GM12891 (cell line): Measurements from ENCODE around the gene KCNQ1OT1.

Source experiments
- PAX5 ChIP-seq: IDR thresholded peaks from 2 replicates; pipeline ENCODE4 v1.6.1; 2011; ENCODE audit warnings: low read length, moderate library complexity, mild to moderate bottlenecking; ENCODE audit not compliant: insufficient read depth, severe bottlenecking
- POLR2A ChIP-seq: IDR thresholded peaks from 2 replicates; pipeline ENCODE4 v1.6.1; 2011; ENCODE audit warnings: low read depth, low read length, control low read depth
- POLR2AphosphoS5 ChIP-seq: IDR thresholded peaks from 2 replicates; pipeline ENCODE4 v1.6.1; 2011; ENCODE audit warnings: low read depth, low read length, control low read depth
- POU2F2 ChIP-seq: IDR thresholded peaks from 2 replicates; pipeline ENCODE4 v1.6.1; 2011; ENCODE audit warnings: low read depth, mild to moderate bottlenecking, control low read depth, low read length, moderate library complexity
- SPI1 ChIP-seq: IDR thresholded peaks from 2 replicates; pipeline ENCODE4 v1.6.1; 2011; ENCODE audit warnings: low read depth, low read length, control low read depth
- TAF1 ChIP-seq: IDR thresholded peaks from 2 replicates; pipeline ENCODE4 v1.6.1; 2011; ENCODE audit warnings: low read depth, low read length, control low read depth

DNA sequence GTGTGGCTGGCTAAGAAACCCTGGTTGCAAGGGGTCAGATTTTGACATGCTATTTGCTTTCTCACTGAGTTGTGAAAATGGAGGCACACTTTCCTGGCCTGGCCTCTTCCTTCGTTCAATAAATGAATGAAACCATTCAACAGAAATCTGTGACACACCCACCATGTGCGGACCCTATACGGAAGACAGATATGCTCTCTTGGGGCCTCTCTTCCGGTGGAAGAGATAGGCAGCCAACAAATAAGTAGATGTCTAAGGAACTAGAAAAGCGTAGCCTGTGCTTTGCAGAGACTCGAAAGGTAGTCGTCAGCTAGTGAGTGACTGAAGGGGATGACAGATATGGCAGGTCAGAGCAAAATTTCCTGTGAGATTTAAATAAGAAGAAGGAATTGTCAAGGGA, 5.3 kb downstream of the KCNQ1OT1 start:
- no peak for TF ChIP-seq POLR2A
- TF ChIP-seq POLR2AphosphoS5 = no peak
- TF ChIP-seq PAX5 = no peak
- TF ChIP-seq TAF1 = no peak
- no peak for TF ChIP-seq SPI1
- no peak for TF ChIP-seq POU2F2
